ENCODE results near the gene CCNY.

Gene CCNY

DNA sequence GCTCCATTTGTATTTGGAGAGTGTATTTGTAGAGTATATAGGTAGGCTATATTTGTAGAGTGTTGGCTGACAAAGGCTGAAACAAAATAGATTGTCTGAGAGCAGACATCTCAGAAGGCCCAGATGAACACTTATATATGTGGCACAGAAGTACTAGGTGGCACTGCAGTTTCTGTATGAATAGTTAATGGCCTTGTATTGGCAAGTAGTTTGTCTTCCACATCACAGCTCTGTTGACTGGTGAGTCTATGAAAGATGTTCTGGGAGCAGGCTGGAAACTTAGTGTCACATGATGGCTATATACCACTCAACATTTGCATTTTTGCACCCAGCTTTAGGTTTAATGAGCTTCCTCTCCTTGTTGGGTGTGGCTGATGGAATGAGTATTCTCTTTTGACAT, 51.9 kb downstream of the CCNY start:
- peaks cover 0 to 30% (median 12%) of the 10 kb centered on the region in 4 experiments for H3K4me1 ChIP-seq (ENCODE audit: control extremely low read depth in 1 of 4, control insufficient read depth in 4 of 4, insufficient read depth in 4 of 4, low read length in 3 of 4)
- peaks cover 0 to 2% (median 0%) of the 10 kb centered on the region in 4 experiments for H3K36me3 ChIP-seq (ENCODE audit: control insufficient read depth in 4 of 4, insufficient read depth in 4 of 4, low read length in 3 of 4)
- peaks cover 0 to 22% (median 13%) of the 10 kb centered on the region in 5 experiments for H3K9me3 ChIP-seq (ENCODE audit: control extremely low read depth in 1 of 5, control insufficient read depth in 4 of 5, insufficient read depth in 2 of 5, low read depth in 1 of 5, low read length in 4 of 5)
- CTCF ChIA-PET, result no interaction called here
- no peaks in the 10 kb centered on the region for H3K27me3 ChIP-seq (replicated peaks in 2 of 5; ENCODE audit: control insufficient read depth in 4 of 5, insufficient read depth in 5 of 5, low read length in 4 of 5)
- H3K4me3 ChIP-seq (ENCODE audit: control insufficient read depth in 1 of 7, extremely low read depth in 1 of 7, insufficient read depth in 4 of 7, low read depth in 2 of 7, low read length in 6 of 7), result no peak overlapping the region
- peak overlapping the region in 1 of 2 experiments; percentile 69 for H3K27ac ChIP-seq (ENCODE audit: insufficient read depth in 1 of 2, low read depth in 1 of 2, low read length in 2 of 2, poor library complexity in 1 of 2, severe bottlenecking in 2 of 2)
- POLR2A ChIA-PET, result no interaction called here
- no peak for DNase-seq

GRCh38 chr10:35388682-35389081, 52.4 kb downstream of the CCNY start:
- no peak overlapping the region for H3K27ac ChIP-seq (ENCODE audit: insufficient read depth in 1 of 2, low read depth in 1 of 2, low read length in 2 of 2, poor library complexity in 1 of 2, severe bottlenecking in 2 of 2)
- POLR2A ChIA-PET, result interaction anchor here (0.6 kb wide), 1 partner anchor 11 kb away, joined by 6 read pairs; no protein-coding TSS in a partner anchor
- CTCF ChIA-PET, result no interaction called here

DNA sequence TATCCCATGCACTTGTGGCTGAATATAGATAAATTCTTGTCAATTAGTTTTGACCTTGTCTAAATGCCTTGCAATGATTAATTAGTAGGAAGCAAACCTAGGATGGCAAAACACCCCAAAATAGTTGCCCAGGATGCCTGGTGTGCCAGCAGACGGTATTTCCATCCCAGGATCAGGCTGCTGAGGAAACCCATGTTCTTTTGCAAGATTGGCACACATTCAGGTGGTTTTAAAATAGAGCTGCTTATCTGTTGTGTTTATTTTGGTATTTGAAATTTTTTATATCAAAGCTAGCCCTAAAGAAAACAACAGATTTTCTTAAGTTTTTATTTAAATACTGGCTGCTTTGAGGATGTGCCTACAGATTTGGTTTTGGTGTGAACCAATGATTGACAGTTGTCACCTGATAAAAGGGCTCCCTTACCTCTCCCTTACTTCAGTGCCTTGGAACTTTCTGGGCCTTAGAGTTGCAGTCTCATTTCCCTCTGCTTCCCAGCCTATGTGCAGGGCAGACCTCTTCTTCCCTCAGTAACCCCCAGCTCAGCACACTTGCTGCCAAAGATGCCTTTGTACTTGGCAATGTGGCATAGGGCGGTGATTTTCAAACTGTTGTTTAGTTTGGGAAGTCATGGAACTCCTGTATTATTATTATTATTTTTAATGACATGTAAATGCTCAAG, 54.0 kb downstream of the CCNY start:
- 67% methylated on average over 1 of the region's 2 CpGs for WGBS (ENCODE audit: insufficient coverage)
- Histone ChIP-seq H3K36me3 (ENCODE audit: control insufficient read depth in 4 of 4, insufficient read depth in 4 of 4, low read length in 3 of 4) (no peaks in the 10 kb centered on the region), H3K4me1 (ENCODE audit: control extremely low read depth in 1 of 4, control insufficient read depth in 4 of 4, insufficient read depth in 4 of 4, low read length in 3 of 4) (peaks cover 0 to 20% (median 10%) of the 10 kb centered on the region in 4 experiments), H3K4me3 (ENCODE audit: control insufficient read depth in 1 of 7, extremely low read depth in 1 of 7, insufficient read depth in 4 of 7, low read depth in 2 of 7, low read length in 6 of 7) (peak overlapping the region in 1 of 7 experiments; percentile 22), H3K27ac (ENCODE audit: insufficient read depth in 1 of 2, low read depth in 1 of 2, low read length in 2 of 2, poor library complexity in 1 of 2, severe bottlenecking in 2 of 2) (peak overlapping the region in 1 of 2 experiments; percentile 51), H3K27me3 (replicated peaks in 2 of 5; ENCODE audit: control insufficient read depth in 4 of 5, insufficient read depth in 5 of 5, low read length in 4 of 5) (no peaks in the 10 kb centered on the region), H3K9me3 (ENCODE audit: control extremely low read depth in 1 of 5, control insufficient read depth in 4 of 5, insufficient read depth in 2 of 5, low read depth in 1 of 5, low read length in 4 of 5) (peaks cover 0 to 22% (median 13%) of the 10 kb centered on the region in 5 experiments)
- CTCF ChIA-PET, result interaction anchor here (0.7 to 1.1 kb wide), 2 partner anchors 9 to 11 kb away, joined by 3 to 4 read pairs; no protein-coding TSS in a partner anchor
- DNase-seq, result no peak
- POLR2A ChIA-PET, result no interaction called here

More at GRCh38 chr10:35388682-35389081, 52.4 kb downstream of the CCNY start:
- Histone ChIP-seq H3K4me3 (ENCODE audit: control insufficient read depth in 1 of 7, extremely low read depth in 1 of 7, insufficient read depth in 4 of 7, low read depth in 2 of 7, low read length in 6 of 7) (no peak overlapping the region), H3K27me3 (replicated peaks in 2 of 5; ENCODE audit: control insufficient read depth in 4 of 5, insufficient read depth in 5 of 5, low read length in 4 of 5) (no peaks in the 10 kb centered on the region), H3K4me1 (ENCODE audit: control extremely low read depth in 1 of 4, control insufficient read depth in 4 of 4, insufficient read depth in 4 of 4, low read length in 3 of 4) (peaks cover 0 to 30% (median 12%) of the 10 kb centered on the region in 4 experiments), H3K36me3 (ENCODE audit: control insufficient read depth in 4 of 4, insufficient read depth in 4 of 4, low read length in 3 of 4) (peaks cover 0 to 2% (median 0%) of the 10 kb centered on the region in 4 experiments), H3K9me3 (ENCODE audit: control extremely low read depth in 1 of 5, control insufficient read depth in 4 of 5, insufficient read depth in 2 of 5, low read depth in 1 of 5, low read length in 4 of 5) (peaks cover 0 to 22% (median 13%) of the 10 kb centered on the region in 5 experiments)
- WGBS (ENCODE audit: insufficient coverage), result 89% methylated on average over 1 of the region's 1 CpG
- no peak for DNase-seq

DNA sequence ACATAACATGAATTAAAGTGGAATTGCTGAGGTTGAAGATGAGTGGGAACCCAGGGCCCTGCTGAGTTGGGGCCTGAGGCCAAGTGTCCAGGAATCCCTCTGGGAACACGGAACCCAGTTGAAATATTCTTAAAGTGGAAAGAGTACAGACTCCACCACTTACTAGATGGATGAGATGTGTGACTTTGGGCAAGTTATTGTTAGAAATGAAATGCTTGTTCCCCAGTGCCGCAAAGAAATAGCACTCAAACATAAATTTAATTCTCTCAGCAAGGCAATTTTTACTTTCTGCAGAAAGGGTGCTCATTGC, 54.5 kb downstream of the CCNY start:
- WGBS (ENCODE audit: insufficient coverage), result no CpG with 5 or more reads among the region's 2 CpGs
- CTCF ChIA-PET, result interaction anchor here (1.1 kb wide), 1 partner anchor 11 kb away, joined by 4 read pairs; no protein-coding TSS in a partner anchor
- H3K4me3 ChIP-seq (ENCODE audit: control insufficient read depth in 1 of 7, extremely low read depth in 1 of 7, insufficient read depth in 4 of 7, low read depth in 2 of 7, low read length in 6 of 7), result peak overlapping the region in 1 of 7 experiments; percentile 22

GRCh38 chr10:35391153-35391953, 55.0 kb downstream of the CCNY start:
- ChIA-PET CTCF (no interaction called here), POLR2A (no interaction called here)
- Histone ChIP-seq H3K4me1 (ENCODE audit: control extremely low read depth in 1 of 4, control insufficient read depth in 4 of 4, insufficient read depth in 4 of 4, low read length in 3 of 4) (peaks cover 0 to 20% (median 10%) of the 10 kb centered on the region in 4 experiments), H3K9me3 (ENCODE audit: control extremely low read depth in 1 of 5, control insufficient read depth in 4 of 5, insufficient read depth in 2 of 5, low read depth in 1 of 5, low read length in 4 of 5) (peaks cover 0 to 22% (median 13%) of the 10 kb centered on the region in 5 experiments), H3K4me3 (ENCODE audit: control insufficient read depth in 1 of 7, extremely low read depth in 1 of 7, insufficient read depth in 4 of 7, low read depth in 2 of 7, low read length in 6 of 7) (no peak overlapping the region), H3K27me3 (replicated peaks in 2 of 5; ENCODE audit: control insufficient read depth in 4 of 5, insufficient read depth in 5 of 5, low read length in 4 of 5) (no peaks in the 10 kb centered on the region), H3K36me3 (ENCODE audit: control insufficient read depth in 4 of 4, insufficient read depth in 4 of 4, low read length in 3 of 4) (no peaks in the 10 kb centered on the region), H3K27ac (ENCODE audit: insufficient read depth in 1 of 2, low read depth in 1 of 2, low read length in 2 of 2, poor library complexity in 1 of 2, severe bottlenecking in 2 of 2) (peak overlapping the region in 1 of 2 experiments; percentile 76)
- WGBS (ENCODE audit: insufficient coverage), result 78% methylated on average over 6 of the region's 9 CpGs
- no peak for DNase-seq

More for the DNA sequence above, 54.5 kb downstream of the CCNY start:
- Histone ChIP-seq H3K4me1 (ENCODE audit: control extremely low read depth in 1 of 4, control insufficient read depth in 4 of 4, insufficient read depth in 4 of 4, low read length in 3 of 4) (peaks cover 0 to 20% (median 10%) of the 10 kb centered on the region in 4 experiments), H3K36me3 (ENCODE audit: control insufficient read depth in 4 of 4, insufficient read depth in 4 of 4, low read length in 3 of 4) (no peaks in the 10 kb centered on the region), H3K27me3 (replicated peaks in 2 of 5; ENCODE audit: control insufficient read depth in 4 of 5, insufficient read depth in 5 of 5, low read length in 4 of 5) (no peaks in the 10 kb centered on the region), H3K27ac (ENCODE audit: insufficient read depth in 1 of 2, low read depth in 1 of 2, low read length in 2 of 2, poor library complexity in 1 of 2, severe bottlenecking in 2 of 2) (peak overlapping the region in 1 of 2 experiments; percentile 51), H3K9me3 (ENCODE audit: control extremely low read depth in 1 of 5, control insufficient read depth in 4 of 5, insufficient read depth in 2 of 5, low read depth in 1 of 5, low read length in 4 of 5) (peaks cover 0 to 22% (median 13%) of the 10 kb centered on the region in 5 experiments)
- POLR2A ChIA-PET, result no interaction called here
- DNase-seq, result no peak

DNA sequence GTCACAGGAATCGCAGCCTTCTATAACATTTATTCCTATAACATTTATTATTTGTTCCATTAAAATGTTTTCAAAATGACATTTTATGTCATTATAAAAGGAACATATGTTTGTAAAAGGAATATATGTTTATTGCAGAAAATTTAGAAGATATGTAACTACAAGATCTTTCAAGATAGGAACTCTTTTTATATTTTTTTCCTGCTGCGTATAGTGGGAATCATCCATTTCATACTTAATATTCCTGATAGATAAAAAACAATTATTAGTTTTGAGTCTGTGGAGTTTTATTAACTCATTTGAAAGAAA, 55.6 kb downstream of the CCNY start:
- Histone ChIP-seq H3K27me3 (replicated peaks in 2 of 5; ENCODE audit: control insufficient read depth in 4 of 5, insufficient read depth in 5 of 5, low read length in 4 of 5) (no peaks in the 10 kb centered on the region), H3K9me3 (ENCODE audit: control extremely low read depth in 1 of 5, control insufficient read depth in 4 of 5, insufficient read depth in 2 of 5, low read depth in 1 of 5, low read length in 4 of 5) (peaks cover 0 to 22% (median 13%) of the 10 kb centered on the region in 5 experiments), H3K27ac (ENCODE audit: insufficient read depth in 1 of 2, low read depth in 1 of 2, low read length in 2 of 2, poor library complexity in 1 of 2, severe bottlenecking in 2 of 2) (peak overlapping the region in 1 of 2 experiments; percentile 76), H3K4me1 (ENCODE audit: control extremely low read depth in 1 of 4, control insufficient read depth in 4 of 4, insufficient read depth in 4 of 4, low read length in 3 of 4) (peaks cover 0 to 15% (median 8%) of the 10 kb centered on the region in 4 experiments), H3K4me3 (ENCODE audit: control insufficient read depth in 1 of 7, extremely low read depth in 1 of 7, insufficient read depth in 4 of 7, low read depth in 2 of 7, low read length in 6 of 7) (no peak overlapping the region), H3K36me3 (ENCODE audit: control insufficient read depth in 4 of 4, insufficient read depth in 4 of 4, low read length in 3 of 4) (no peaks in the 10 kb centered on the region)
- ChIA-PET POLR2A (interaction anchor here (0.6 kb wide), 1 partner anchor 47 kb away, joined by 3 read pairs; no protein-coding TSS in a partner anchor), CTCF (interaction anchor here (1.1 kb wide), 1 partner anchor 10 kb away, joined by 4 read pairs; no protein-coding TSS in a partner anchor)
- no peak for DNase-seq
- no CpG with 5 or more reads among the region's 2 CpGs for WGBS (ENCODE audit: insufficient coverage)

Data from common myeloid progenitor, CD34-positive (primary cell).